HT-29 (cell line): Measurements from ENCODE around the gene GAA. TPM values are rescaled to one million over a fixed set of nuclear protein-coding genes. Genes with fewer than 3 reads are reported as not detected.
A peak's percentile ranks its signal among the peaks of the same experiment; 100 is the strongest.
"Not testable (repeated sequence)": the region's sequence is repeated elsewhere in the genome, so short reads cannot be mapped to it uniquely, and the experiment has no call there.

Source experiments
- DNase-seq: peaks from one replicate; pipeline ENCODE4 v3.0.0-alpha.2; 2015; ENCODE audit warnings: low spot score
- total RNA-seq: library from RNA; depleted of rRNA; stranded (reverse); fragments of >200 nt; shearing (Covaris generic); gene quantifications from 2 replicates; pipeline ENCODE4 v1.2.3, GENCODE V29; 2014

Gene GAA
- total RNA-seq, 1 experiment from 2014 or later: 6.4 TPM

GRCh38 chr17:80083136-80083661 is 18.2 kb upstream of the GAA start:
- no peak for DNase-seq

- DNase-seq: no peak
Measured at GRCh38 chr17:80084773-80085172, 16.6 kb upstream of the GAA start.

- DNase-seq: peak; percentile 42
Measured at GRCh38 chr17:80086081-80086480, 15.3 kb upstream of the GAA start.

- no peak for DNase-seq
Measured at GRCh38 chr17:80086616-80087015, 14.8 kb upstream of the GAA start.

GRCh38 chr17:80087346-80088265 is 13.8 kb upstream of the GAA start:
- DNase-seq: no peak

GRCh38 chr17:80089762-80090161 is 11.6 kb upstream of the GAA start:
- no peak for DNase-seq

- DNase-seq: not testable (repeated sequence)
Measured at GRCh38 chr17:80090164-80090563, 11.2 kb upstream of the GAA start.

GRCh38 chr17:80091376-80091775 is 10.0 kb upstream of the GAA start:
- no peak for DNase-seq

- DNase-seq: no peak
Measured at GRCh38 chr17:80092959-80093358, 8.4 kb upstream of the GAA start.

- DNase-seq: no peak
Measured at GRCh38 chr17:80095038-80095843, 6.1 kb upstream of the GAA start.

- DNase-seq: no peak
Measured at GRCh38 chr17:80095844-80096475, 5.4 kb upstream of the GAA start.

- no peak for DNase-seq
Measured at GRCh38 chr17:80096561-80097021, 4.8 kb upstream of the GAA start.

- no peak for DNase-seq
Measured at GRCh38 chr17:80097127-80097621, 4.2 kb upstream of the GAA start.

- no peak for DNase-seq
Measured at GRCh38 chr17:80097844-80098691, 3.3 kb upstream of the GAA start.

- no peak for DNase-seq
Measured at GRCh38 chr17:80099291-80100034, 1.9 kb upstream of the GAA start.

GRCh38 chr17:80100035-80100323 is 1.4 kb upstream of the GAA start:
- DNase-seq: no peak

- DNase-seq: no peak
Measured at GRCh38 chr17:80101946-80102663, 724 bp downstream of the GAA start.

- DNase-seq: no peak
Measured at GRCh38 chr17:80102664-80103448, 1.5 kb downstream of the GAA start.
